ENCODE data around the gene TEAD2.
"Not testable (repeated sequence)": the region's sequence is repeated elsewhere in the genome, so short reads cannot be mapped to it uniquely, and the experiment has no call there.

TEAD2 gene

DNA sequence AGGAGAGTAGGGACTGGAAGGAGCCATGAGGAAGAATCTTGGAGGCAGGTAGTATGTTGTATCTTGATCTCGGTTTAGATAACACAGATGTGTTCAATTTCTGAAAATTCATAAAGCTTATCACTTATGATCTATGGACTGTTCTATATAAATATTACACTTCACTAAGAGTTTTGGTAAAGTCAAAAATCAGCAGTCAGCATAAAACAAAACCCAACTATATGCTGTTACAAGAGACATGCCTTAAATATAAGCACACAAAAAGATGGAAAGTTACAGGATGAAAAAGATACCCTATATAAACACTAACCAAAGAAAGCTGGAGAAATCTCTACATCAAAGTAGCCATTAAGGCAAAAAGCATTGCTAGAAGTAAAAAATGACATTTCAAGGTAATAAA lies 21.4 kb upstream of the TEAD2 start:
- DNase-seq: no peak

DNA sequence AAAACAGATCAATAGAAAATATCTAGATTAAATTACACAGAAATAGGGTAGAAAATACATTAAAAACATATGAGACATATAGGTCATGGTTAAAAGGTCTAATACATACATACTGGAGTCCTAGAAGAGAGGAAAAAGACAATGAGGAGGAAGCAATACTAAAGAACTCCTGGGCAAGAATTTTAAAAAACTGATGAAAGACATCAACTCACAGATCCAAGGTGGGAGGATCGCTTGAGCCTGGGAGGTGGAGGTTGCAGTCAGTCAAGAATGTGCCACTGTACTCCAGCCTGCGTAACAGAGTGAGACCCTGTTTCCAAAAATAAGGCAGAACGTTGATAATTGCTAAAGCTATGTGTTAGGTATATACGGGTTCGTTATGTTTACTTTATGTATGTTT lies 20.4 kb upstream of the TEAD2 start:
- DNase-seq: no peak

DNA sequence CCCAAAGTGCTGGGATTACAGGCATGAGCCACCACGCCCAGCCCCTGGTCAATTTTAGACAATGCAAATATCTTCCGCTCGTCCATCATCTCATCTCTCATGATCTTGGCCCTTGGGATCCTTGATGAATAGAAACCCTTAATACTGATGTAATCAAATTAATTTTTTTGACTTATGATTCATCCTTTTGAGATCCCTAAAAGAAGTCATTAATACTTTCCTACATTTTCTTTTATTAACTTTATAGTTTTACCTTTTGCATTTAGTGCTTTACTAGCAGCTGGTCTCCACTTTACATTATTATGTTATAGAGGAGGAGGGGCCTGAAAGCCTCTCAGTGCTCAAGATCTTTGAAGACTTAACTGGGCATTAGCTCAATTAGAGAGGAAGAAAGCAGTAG lies 18.2 kb upstream of the TEAD2 start:
- no peak for DNase-seq

DNA sequence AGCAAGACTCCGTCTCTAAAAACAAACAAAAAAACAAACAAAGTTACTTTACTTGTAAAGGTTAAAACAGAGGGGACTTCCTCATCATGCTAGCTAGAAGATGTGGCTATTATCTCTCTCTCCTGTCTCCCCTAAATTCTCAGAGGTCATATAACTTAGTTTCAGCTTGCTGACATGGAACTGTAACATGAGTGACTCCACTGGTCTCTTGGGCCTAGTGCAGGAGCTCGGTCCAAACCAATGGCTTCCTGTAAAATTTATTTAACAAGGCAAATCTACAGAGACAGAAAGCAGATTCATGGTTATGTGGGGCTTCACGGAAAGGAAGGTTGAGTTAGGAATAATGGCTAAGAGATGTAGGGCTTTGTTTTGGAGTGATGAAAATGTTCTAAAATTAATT lies 16.3 kb upstream of the TEAD2 start:
- DNase-seq: no peak

DNA sequence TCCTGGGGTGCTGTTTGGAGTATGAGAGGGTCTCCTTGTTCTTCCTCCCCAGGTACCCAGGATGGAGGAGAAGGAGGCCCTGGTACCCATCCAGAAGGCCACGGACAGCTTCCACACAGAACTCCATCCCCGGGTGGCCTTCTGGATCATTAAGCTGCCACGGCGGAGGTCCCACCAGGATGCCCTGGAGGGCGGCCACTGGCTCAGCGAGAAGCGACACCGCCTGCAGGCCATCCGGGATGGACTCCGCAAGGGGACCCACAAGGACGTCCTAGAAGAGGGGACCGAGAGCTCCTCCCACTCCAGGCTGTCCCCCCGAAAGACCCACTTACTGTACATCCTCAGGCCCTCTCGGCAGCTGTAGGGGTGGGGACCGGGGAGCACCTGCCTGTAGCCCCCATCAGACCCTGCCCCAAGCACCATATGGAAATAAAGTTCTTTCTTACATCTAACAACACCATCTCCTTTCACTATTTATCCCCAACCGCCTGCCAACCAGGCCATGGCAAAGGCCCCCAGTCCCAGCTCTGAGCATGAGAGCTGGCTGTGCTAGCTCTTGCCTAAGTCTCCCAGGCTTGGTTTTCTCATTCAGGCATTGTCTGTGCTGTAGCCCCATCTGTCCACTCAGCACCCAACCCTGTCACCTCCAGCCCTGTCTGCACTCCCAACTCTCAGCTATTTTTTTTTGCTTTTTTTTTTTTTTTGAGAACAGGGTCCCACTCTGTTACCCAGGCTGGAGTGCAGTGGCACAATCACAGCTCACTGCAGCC lies 12.6 kb upstream of the TEAD2 start:
- no peak for DNase-seq

DNA sequence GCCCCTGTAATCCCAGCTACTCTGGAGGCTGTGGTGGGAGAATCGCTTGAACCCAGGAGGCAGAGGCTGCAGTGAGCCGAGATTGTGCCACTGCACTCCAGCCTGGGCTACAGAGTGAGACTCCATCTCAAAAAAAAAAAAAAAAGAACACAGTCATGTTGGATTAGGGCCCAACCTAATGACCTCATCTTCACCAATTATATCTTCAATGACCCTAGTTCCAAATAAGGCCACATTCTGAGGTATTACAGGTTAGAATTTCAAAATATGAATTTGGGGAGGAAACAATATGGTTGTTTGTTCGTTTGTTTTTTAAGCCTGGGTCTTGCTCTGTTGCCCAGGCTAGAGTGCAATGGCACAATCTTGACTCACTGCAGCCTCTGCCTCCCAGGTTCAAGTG lies 11.0 kb upstream of the TEAD2 start:
- not testable (repeated sequence) for DNase-seq

DNA sequence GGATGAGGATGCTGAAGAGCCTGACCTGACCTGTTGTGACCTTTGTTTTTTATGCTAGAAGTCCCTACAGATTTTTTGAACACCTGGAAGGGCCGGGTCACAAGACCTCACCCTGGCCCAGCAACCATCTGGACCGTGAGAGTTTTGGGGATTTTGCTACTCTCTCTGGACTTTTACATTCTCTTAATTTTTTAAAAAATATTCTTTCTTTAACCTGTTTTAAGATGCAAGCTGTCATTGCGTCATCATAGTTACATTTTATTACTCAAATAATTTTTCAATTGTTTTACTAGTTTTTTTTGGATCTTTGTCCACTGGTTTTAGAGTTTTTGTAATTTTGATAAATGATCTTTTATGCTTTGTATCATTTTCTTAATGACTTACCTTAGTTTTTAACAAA lies 9.0 kb upstream of the TEAD2 start:
- no peak for DNase-seq

DNA sequence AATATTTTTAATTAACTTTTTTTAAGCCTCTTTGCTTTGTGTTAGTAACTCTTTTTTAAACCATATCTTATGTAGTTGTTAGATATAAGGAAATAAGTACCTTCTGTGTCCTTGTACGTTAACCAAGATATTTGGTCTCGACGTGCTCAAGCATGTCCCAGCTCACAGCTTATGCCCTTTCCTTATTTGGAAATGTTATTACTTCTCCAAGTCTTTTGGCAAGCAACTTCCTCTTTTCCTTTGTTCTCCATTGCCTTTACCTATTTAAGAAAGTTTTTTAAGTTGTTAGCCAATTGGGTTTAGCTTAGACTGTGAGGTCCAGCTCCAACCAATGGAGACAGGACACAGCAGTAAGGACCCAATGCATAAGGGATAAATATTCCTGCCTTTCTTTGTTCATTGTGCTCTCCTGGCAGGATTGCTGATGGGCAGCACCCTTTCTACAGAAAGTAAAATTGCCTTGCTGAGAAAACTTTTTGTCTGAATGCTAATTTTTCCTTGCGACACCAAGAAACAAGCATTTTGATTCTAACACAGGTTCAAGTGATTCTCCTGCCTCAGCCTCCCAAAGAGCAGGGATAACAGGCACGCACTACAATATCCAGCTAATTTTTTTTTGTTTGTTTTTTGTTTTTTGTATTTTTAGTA lies 6.6 kb upstream of the TEAD2 start:
- no peak for DNase-seq

DNA sequence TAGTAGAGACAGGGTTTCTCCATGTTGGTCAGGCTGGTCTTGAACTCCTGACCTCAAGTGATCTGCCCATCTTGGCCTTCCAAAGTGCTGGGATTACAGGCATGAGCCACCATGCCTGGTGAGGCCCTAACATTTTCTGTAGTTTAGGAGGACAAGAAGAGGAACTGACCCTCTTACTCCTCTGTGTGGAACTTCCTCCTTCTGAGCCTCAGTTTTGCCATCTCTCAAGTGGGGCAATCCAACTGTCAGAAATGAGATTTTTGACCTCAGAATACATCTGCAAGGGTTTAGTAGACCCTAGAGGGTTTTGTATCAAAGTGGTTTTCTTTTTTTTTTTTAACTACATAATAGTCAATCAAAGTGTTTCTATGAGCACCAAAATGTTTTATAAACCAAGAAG lies 3.9 kb upstream of the TEAD2 start:
- no peak for DNase-seq

DNA sequence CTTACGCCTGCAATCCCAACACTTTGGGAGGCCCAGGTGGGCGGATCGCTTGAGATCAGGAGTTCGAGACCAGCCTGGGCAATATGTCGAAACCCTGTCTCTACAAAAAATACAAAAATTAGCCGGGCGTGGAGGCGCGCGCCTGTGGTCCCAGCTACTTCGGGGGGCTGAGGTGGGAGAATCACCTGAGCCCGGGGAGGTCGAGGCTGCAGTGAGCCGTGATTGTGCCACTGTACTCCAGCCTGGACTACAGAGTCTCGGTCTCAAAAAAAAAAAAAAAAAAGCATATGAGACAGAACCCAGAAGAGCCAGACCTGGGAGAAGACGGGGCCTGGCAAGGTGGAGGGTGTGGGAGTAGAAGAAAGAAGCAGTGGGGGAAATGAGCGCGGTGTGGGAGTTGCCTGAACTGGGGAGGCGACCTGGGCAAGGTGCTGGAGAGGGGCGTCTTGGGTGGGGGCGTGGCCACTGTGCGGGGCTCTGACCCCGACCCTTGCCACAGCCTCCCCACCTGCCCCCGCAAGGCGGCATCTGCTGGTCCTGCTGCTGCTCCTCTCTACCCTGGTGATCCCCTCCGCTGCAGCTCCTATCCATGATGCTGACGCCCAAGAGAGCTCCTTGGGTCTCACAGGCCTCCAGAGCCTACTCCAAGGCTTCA lies 2.0 kb upstream of the TEAD2 start:
- DNase-seq: no peak

DNA sequence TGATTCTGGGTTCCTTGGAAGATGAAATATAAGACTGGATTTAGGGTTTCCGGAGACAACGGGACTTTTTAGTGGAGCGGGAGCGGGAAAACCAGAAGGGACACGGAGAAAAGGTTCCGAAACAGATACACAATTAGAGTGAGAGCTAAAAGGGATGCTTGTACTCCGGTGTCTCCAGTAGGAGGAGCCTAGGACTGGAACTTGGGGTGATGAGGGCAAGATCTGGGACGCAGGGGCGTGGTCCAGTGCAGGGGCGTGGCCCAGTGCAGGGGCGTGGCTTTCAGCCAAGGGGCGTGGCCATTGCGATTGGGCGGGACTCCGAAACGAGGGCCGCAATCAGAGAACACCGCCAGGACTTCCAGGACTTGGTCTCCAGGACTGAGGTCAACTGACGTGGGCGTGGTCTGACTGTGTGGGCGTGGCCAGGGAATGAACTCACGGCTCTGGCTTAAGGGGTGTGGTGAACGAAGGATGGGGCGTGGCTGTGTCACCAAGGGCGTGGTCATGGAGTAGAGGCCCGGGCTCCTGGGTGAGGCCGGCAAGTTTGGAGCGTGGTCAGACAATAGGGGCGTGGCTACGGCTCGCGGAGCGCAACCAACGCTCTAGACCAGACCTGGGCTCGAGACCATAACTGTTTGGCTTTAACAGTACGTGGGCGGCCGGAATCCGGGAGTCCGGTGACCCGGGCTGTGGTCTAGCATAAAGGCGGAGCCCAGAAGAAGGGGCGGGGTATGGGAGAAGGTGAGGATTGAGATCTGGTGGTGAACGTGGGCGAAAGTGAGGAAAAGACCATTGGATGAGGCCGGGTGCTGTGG lies 1.3 kb upstream of the TEAD2 start, which contains the start of gene DKKL1:
Gene DKKL1 (plus strand): TSS at position 610 of the 815 bp plus-strand sequence. CDS start 122 bp downstream, at position 732.
- peak; percentile 17 for DNase-seq

DNA sequence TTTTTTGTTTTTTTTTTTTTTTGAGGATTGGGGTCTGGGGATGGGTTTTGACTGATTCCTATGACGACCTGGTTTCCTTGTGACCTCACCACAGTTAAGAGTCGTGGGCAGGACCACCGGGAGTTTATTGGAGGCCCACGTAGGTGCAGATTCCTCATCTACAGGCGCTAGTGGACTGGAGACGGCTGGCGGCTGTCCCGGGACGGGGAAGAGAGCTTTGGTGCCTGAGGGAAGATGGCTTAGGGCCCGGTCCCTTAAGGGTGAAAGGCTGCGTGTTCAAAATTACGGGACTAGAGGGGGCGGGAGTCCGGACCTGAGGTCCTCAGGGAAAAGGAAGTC lies 682 bp upstream of the TEAD2 start:
- DNase-seq: no peak

DNA sequence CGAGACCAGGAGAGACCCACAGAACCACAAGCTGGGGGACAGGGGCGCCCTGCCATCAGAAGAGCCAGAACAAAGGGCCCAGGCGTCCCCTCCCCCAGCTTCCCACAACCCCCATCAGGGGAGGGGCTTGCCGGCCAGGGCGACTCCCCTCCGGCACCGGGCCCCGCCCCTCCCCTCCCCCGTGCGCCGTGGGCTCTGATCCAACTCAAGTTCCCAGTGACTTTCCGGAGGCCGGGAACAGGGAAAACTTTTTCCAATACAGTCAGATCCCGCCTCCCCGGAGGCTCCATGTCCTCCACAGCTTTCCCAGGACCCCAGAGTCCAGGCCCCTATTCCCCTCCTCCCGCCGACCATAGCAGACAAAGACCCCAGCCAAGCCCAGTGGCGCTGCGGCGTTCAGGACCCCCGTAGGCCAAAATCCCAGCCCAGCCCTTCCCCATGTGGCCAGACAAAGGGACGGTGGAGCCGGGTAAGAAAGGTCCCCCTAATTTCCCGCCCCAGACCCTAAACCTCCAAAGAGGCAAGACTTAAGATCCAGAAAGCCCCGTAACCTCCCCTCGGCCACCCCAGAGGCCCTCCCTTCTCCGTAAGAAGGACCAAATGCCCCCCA lies 673 bp downstream of the TEAD2 start:
- DNase-seq: no peak

DNA sequence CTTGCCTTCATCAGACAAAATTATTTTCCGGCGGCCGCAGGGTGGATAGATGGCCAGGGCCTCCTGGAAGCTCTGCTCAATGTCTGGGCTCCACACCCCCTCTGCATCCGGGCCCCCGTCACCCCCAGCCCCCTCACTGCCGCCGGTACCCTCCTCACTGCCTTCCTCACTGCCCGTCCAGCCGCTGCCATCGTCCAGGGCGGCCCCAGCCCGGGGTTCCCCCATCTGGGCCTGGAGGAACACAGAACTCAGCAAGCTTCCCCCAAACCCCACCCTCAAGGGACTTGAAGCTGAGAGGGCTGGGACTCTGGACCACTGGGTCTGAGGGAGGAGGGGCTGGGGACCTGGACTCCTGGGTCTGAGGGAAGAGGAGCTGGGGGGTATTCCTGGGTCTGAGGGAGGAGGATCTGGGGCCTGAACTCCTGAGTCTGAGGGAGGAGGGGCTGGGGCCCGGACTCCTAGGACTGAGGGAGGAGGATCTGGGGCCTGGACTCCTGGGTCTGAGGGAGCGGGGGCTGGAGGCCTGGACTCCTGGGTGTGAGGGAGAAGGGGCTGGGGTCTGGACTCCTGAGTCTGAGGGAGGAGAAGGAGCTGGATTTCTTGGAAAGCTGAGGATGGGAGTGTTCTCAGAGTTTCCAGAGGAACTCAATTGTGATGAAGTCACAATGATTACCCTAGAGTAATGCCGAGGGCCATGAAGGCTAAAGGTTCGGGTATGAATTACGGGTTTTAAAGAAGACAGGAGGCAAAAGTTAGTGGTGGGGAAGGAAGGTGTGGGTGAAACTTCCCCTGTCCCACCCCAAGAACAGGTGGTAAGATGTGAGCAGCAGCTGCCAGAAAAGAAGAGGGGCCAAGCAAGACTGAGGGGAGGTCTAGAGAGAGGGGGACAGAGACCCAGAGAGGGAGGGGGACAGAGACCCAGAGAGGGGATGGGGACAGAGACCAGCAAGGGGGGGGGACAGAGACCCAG lies 2.1 kb downstream of the TEAD2 start:
- DNase-seq: no peak

DNA sequence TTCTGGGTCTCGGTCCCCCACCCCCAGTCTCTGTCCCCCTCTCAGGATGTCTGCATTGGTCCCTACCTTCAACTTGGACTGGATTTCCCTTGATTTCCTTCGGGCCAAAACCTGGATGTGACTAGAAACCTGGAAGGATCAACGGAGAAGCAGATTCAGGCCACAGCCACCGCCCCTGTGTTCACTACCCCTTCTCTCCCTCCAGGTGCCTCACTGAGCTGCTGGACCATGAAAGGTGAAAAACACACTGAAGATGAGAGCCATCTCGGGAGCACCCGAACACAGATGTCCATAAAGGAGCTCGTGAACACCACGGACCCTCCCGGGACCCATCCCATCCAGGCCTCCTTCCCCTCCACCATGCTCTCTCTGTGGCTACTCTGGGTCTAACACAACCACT lies 5.0 kb downstream of the TEAD2 start:
- no peak for DNase-seq

DNA sequence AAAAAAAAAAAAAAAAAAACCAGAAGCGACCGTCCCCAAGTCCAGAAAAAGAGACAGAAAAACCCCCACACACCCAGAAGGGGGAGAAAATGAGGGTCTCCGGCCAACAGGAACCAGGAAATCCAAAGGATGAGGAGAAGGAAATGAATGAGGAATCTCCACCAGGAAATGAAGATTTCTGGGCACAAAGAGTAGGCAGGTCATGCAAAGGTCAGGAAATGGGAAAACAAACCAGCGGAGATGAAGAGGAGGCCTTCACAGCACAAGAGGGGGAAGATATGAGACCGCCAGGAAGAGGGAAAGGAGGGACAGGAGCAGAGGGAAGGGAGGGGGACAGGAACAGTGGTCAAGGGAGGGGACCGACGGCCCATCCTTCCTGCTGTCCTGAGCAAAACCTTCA lies 5.8 kb downstream of the TEAD2 start:
- no peak for DNase-seq

DNA sequence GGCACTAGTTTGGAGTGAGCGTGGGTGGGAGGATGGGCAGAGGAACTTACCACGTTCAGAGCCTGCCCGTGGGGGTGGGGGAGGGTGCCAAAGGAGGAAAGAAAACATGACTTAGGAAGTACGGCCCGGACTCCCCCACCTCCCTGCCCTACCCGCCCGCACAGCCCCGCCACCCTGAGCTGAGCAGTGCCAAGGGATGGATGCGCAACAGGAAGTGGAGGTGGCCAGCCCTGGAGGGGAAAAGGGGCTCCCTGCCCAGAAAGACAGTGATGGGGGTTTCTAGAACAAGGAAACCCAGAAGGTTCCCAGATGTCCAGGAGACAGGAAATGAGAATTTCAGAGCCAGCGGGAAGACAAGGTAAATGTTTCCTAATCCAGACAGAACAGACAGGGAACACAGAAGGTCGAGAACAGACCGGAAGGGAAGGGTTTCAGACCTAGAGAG lies 6.3 kb downstream of the TEAD2 start:
- DNase-seq: no peak

DNA sequence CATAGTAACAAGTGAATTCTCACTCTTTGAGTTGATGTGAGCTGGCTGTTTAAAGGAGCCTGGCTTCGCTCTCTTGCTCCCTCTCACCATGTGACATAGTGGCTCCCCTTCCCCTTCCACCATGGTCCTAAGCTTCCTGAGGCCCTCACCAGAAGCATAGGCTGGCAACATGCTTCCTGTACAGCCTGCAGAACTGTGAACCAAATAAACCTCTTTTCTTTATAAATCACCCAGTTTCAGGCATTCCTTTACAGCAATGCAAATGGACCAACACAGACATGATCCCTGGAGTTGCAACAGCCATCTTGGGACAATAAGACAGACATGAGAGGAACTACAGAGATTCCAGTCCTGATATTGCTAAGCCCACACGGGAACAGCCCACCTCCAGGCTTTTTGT lies 12.6 kb downstream of the TEAD2 start:
- DNase-seq: no peak

DNA sequence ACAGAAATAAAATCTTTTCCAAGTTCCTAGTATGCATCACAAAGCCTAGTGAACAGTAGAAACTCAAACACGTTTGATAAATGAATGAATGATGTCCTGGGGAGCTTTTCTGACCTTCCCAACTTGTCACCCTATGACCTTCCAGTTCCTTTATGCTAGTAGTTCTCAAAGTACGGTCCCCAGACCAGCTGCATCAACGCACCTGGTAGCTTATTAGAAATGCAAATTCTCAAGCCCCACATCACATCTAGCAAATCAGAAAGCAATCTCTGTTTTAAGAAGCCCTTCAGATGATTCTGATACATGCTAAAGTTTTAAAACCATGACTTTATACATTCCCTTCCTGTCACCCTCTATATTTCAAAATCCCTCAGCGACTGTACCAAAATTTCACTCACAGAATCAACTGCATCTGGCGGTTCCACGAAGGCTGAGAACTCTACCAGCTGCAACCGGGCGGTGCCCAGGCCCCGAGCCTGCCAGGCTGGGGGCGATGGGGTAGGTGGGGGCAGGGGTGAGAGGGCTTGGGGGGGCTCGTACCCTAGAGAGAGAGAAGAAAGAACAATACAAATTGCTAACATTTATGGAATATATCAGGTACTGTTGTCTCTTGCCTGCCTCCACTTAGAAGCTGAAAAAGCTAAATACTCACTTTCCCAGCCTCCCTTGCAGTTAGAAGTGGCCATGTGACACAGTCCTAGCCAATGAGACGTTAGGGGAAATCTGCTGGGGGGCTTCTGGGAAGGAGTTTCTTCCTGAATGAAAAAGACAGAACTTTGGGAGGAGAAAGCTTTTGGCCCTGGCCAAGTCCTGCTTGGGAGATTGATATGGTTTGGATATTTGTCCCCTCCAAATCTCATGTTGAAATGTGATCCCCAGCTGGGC lies 13.7 kb downstream of the TEAD2 start:
- DNase-seq: no peak

DNA sequence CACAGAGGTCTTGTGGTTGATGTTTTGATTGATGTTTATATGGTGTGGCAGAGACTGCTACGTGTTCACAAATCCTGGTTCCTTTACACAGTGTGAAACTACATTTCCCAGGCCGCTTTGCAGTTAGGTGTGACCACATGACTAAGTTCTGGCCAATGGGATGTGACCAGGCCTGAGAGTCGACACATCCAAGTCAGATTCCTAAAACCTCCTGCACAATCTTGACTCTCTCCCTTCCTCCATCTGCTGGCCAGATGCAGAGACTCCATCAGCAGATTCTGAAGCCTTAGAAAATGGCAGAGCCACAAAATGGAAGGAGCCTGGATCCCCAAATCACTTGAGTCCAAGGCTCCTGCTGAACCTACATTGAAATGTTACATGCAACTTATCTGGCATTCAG lies 14.4 kb downstream of the TEAD2 start:
- no peak for DNase-seq

DNA sequence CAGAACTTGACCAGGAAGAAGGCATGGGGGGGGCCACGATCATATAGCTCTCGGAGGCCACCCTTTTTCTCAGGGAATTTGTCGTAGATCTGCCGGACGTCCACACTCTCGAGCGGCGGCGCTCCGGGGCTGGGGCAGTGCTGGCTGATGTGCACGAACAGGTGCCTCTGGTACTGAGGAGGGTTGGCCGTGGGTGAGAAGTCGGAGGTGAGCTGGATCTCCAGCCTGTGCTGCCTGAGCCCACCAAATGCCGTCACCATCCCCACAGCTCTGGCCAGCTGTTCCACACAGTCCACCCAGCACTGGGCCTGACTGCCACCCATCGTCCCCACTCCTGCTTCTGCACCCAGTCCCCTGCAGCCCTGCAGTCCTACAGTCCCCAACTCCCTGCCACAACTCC lies 15.0 kb downstream of the TEAD2 start:
- DNase-seq: no peak

Measured in NCI-H1694 (cell line).